WTC11 (cell line): Measurements from ENCODE around the gene POU3F2.

Experiments used
- CREM ChIP-seq: sonication (generic); formaldehyde crosslinking; IDR thresholded peaks from 2 replicates; pipeline ENCODE4 v1.8.1; 2022; ENCODE audit warnings: mild to moderate bottlenecking, missing genetic modification reagents, moderate library complexity
- CTCF ChIP-seq: fragments of 200-600 bp; IDR thresholded peaks from 2 replicates; pipeline ENCODE4 v1.8.0; 2022; ENCODE audit warnings: antibody characterized with exemption
- ESRRA ChIP-seq: sonication (generic); formaldehyde crosslinking; IDR thresholded peaks from 2 replicates; pipeline ENCODE4 v1.8.1; 2022; ENCODE audit warnings: mild to moderate bottlenecking, missing genetic modification reagents, borderline replicate concordance
- HMGXB4 ChIP-seq: sonication (generic); formaldehyde crosslinking; IDR thresholded peaks from 2 replicates; pipeline ENCODE4 v1.8.1; 2023; ENCODE audit warnings: mild to moderate bottlenecking, moderate library complexity, missing genetic modification reagents
- MAX ChIP-seq: sonication (generic); formaldehyde crosslinking; IDR thresholded peaks from 2 replicates; pipeline ENCODE4 v1.8.0; 2022; ENCODE audit warnings: mild to moderate bottlenecking, missing genetic modification reagents
- PRDM15 ChIP-seq: sonication (generic); formaldehyde crosslinking; IDR thresholded peaks from 2 replicates; pipeline ENCODE4 v1.8.0; 2022; ENCODE audit warnings: missing genetic modification reagents
- SP1 ChIP-seq: sonication (generic); formaldehyde crosslinking; conservative IDR thresholded peaks from 2 replicates; pipeline ENCODE4 v1.8.1; 2022; ENCODE audit warnings: missing genetic modification reagents
- ZNF532 ChIP-seq: fragments of 250-450 bp; sonication (Bioruptor Pico); IDR thresholded peaks from 2 replicates; pipeline ENCODE4 v1.9.0; 2021; ENCODE audit warnings: mild to moderate bottlenecking, borderline replicate concordance
- TF ChIP-seq, protein P1 (sequence below): sonication (generic); formaldehyde crosslinking; IDR thresholded peaks from 2 replicates; pipeline ENCODE4 v1.8.0; 2022; ENCODE audit warnings: mild to moderate bottlenecking, missing genetic modification reagents

- TF ChIP-seq MAX (CRISPR knock-in tag) (no peak), CTCF (no peak), CREM (CRISPR knock-in tag) (no peak), SP1 (CRISPR knock-in tag) (no peak), ESRRA (CRISPR knock-in tag) (no peak), PRDM15 (CRISPR knock-in tag) (no peak), HMGXB4 (no peak), ZNF532 (CRISPR knock-in tag) (no peak)
- TF ChIP-seq, protein P1, sequence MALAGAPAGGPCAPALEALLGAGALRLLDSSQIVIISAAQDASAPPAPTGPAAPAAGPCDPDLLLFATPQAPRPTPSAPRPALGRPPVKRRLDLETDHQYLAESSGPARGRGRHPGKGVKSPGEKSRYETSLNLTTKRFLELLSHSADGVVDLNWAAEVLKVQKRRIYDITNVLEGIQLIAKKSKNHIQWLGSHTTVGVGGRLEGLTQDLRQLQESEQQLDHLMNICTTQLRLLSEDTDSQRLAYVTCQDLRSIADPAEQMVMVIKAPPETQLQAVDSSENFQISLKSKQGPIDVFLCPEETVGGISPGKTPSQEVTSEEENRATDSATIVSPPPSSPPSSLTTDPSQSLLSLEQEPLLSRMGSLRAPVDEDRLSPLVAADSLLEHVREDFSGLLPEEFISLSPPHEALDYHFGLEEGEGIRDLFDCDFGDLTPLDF (CRISPR knock-in tag): no peak
These were observed 8.2 kb downstream of the POU3F2 start for GRCh38 chr6:98842342-98843180.
